GM12878 (cell line): ENCODE results near the gene IL3RA. TPM values are rescaled to one million over a fixed set of nuclear protein-coding genes. Genes with fewer than 3 reads are reported as not detected.

ENCODE experiments used
- ATAC-seq: fragments of 200-7000 bp; cut with Tn5 transposase; 3 replicates; pipeline ENCODE4 v1.9.1; 2020; ENCODE audit warnings: mild to moderate bottlenecking, moderate library complexity
- BruUV-seq: library from RNA; stranded (reverse); fragments of 400-500 nt; replicated peaks from 2 replicates; lab custom pipeline; 2021; lab: Mats Ljungman, UMichigan
- CTCF ChIA-PET: fragments of 300-600 bp; sonication (Branson Sonifier 250); formaldehyde crosslinking; extraction: SDS; loops from one replicate; lab custom pipeline; 2021; ENCODE audit warnings: inconsistent platforms; lab: Yijun Ruan, JAX
- POLR2A ChIA-PET: fragments of 350-600 bp; formaldehyde crosslinking; extraction: SDS; loops from one replicate; lab custom pipeline; 2021; ENCODE audit warnings: inconsistent platforms; lab: Charles Lee
- RAD21 ChIA-PET: fragments of 300-600 bp; sonication (Branson Sonifier 250); formaldehyde crosslinking; loops from one replicate; lab custom pipeline; 2023; ENCODE audit warnings: antibody characterized with exemption; ENCODE audit not compliant: unreplicated experiment; lab: Charles Lee
- SMC1A ChIA-PET: fragments of 300-600 bp; sonication (Branson Sonifier 250); formaldehyde crosslinking; loops from one replicate; lab custom pipeline; 2023; ENCODE audit not compliant: unreplicated experiment, uncharacterized antibody; lab: Charles Lee
- DNase-seq: peaks from one replicate; pipeline ENCODE4 v3.0.0-alpha.2; 2011; ENCODE audit warnings: low read depth, low spot score
- FAIRE-seq: peaks from 3 replicates; lab custom pipeline; 2011; peaks lifted over from hg19 to GRCh38; lab: Jason Lieb, UNC
- H2AFZ ChIP-seq: 2 replicates; pipeline ENCODE4 v1.6.0; 2011; ENCODE audit warnings: low read depth, low read length, control low read depth; ENCODE audit not compliant: control insufficient read depth
- H3K27ac ChIP-seq: 2 replicates; pipeline ENCODE4 v1.5.1; 2011; ENCODE audit warnings: control low read depth; ENCODE audit not compliant: control insufficient read depth, insufficient read depth
- H3K27me3 ChIP-seq, 2 experiments: replicated peaks in 1 of 2; 2 replicates each; pipeline versions ENCODE4 v1.6.0 to v1.6.1; 2011; ENCODE audit warnings: low read length in 1 of 2; ENCODE audit not compliant: control insufficient read depth in 2 of 2, insufficient read depth in 2 of 2
- H3K36me3 ChIP-seq, 2 experiments: 2 replicates each; pipeline ENCODE4 v1.5.1; 2011; ENCODE audit warnings: low read length in 1 of 2; ENCODE audit not compliant: control insufficient read depth in 2 of 2, insufficient read depth in 2 of 2
- H3K4me1 ChIP-seq: 2 replicates; pipeline ENCODE4 v1.6.1; 2011; ENCODE audit warnings: mild to moderate bottlenecking, low read length, moderate library complexity, mixed read lengths; ENCODE audit not compliant: control insufficient read depth, insufficient read depth
- H3K4me2 ChIP-seq: 2 replicates; pipeline ENCODE4 v1.6.0; 2011; ENCODE audit warnings: control low read depth; ENCODE audit not compliant: control insufficient read depth, insufficient read depth
- H3K4me3 ChIP-seq: fragments of 200-600 bp; sonication (generic); 2 replicates; pipeline ENCODE4 v1.5.1; 2016
- H3K79me2 ChIP-seq: 2 replicates; pipeline ENCODE4 v1.6.0; 2011; ENCODE audit warnings: low read length; ENCODE audit not compliant: control insufficient read depth, insufficient read depth
- H3K9ac ChIP-seq: 2 replicates; pipeline ENCODE4 v1.8.0; 2011; ENCODE audit warnings: low read length, control low read depth, mixed read lengths; ENCODE audit not compliant: control insufficient read depth, insufficient read depth
- H3K9me3 ChIP-seq: replicated peaks from 3 replicates; pipeline ENCODE4 v1.5.1; 2011; ENCODE audit warnings: mild to moderate bottlenecking, low read length; ENCODE audit not compliant: control insufficient read depth, insufficient read depth
- H4K20me1 ChIP-seq: 2 replicates; pipeline ENCODE4 v1.6.0; 2011; ENCODE audit not compliant: control insufficient read depth, insufficient read depth
- ASH2L ChIP-seq: fragments of 300-600, 200-600 bp; sonication (generic); IDR thresholded peaks from 2 replicates; pipeline ENCODE4 v1.6.1; 2017; ENCODE audit warnings: low read depth, mild to moderate bottlenecking, borderline replicate concordance
- BACH1 ChIP-seq: fragments of 450-650 bp; IDR thresholded peaks from 2 replicates; pipeline ENCODE4 v1.6.1; 2017; ENCODE audit warnings: mild to moderate bottlenecking, borderline replicate concordance
- CREM ChIP-seq: IDR thresholded peaks from 2 replicates; pipeline ENCODE4 v1.6.1; 2014; ENCODE audit warnings: antibody characterized with exemption, low read depth
- FOS ChIP-seq: IDR thresholded peaks from 3 replicates; pipeline ENCODE4 v1.6.1; 2011; ENCODE audit warnings: borderline replicate concordance; ENCODE audit not compliant: insufficient read length; ENCODE audit errors: extremely low read depth
- GABPA ChIP-seq: IDR thresholded peaks from 2 replicates; pipeline ENCODE4 v1.6.1; 2014; ENCODE audit warnings: antibody characterized with exemption, low read depth, mild to moderate bottlenecking, inconsistent platforms
- HDAC6 ChIP-seq: fragments of 200-600 bp; sonication (generic); IDR thresholded peaks from one replicate; pipeline ENCODE4 v1.8.0; 2017; ENCODE audit warnings: antibody characterized with exemption; ENCODE audit not compliant: unreplicated experiment
- SIN3A ChIP-seq: IDR thresholded peaks from 2 replicates; pipeline ENCODE4 v1.6.1; 2012; ENCODE audit warnings: low read depth, low read length, improper control_type of control experiment
- SIX5 ChIP-seq: IDR thresholded peaks from 2 replicates; pipeline ENCODE4 v1.6.1; 2011; ENCODE audit warnings: mild to moderate bottlenecking, low read depth, low read length, moderate library complexity; ENCODE audit not compliant: severe bottlenecking
- SREBF1 ChIP-seq: IDR thresholded peaks from 2 replicates; pipeline ENCODE4 v1.6.1; 2012; ENCODE audit warnings: mild to moderate bottlenecking, low read length
- SUZ12 ChIP-seq: fragments of 200-600 bp; sonication (generic); IDR thresholded peaks from one replicate; pipeline ENCODE4 v1.6.1; 2018; ENCODE audit warnings: antibody characterized with exemption, mild to moderate bottlenecking; ENCODE audit not compliant: unreplicated experiment
- TCF3 ChIP-seq: IDR thresholded peaks from 2 replicates; pipeline ENCODE4 v1.6.1; 2012; ENCODE audit warnings: low read depth, mild to moderate bottlenecking, low read length, borderline replicate concordance; ENCODE audit not compliant: insufficient read depth
- WGBS: methylation state at CpG from one replicate; pipeline ENCODE4 v1.1.6; 2016; ENCODE audit warnings: low lambda C conversion rate; ENCODE audit not compliant: insufficient replicate concordance, insufficient coverage; ENCODE audit errors: missing lambda C conversion rate; 5-methylcytosine and 5-hydroxymethylcytosine counted together
- in situ Hi-C: fragments of 300-500 bp; cut with MboI; formaldehyde crosslinking; loops from 9 replicates; pipeline ENCODE4 v1.14.3; 2018; ENCODE audit warnings: mixed read lengths
- intact Hi-C: fragments of 100-400 bp; cut with micrococcal nuclease; formaldehyde crosslinking; loops from one replicate; pipeline ENCODE4 v1.14.2; 2022; ENCODE audit not compliant: unreplicated experiment
- polyA plus RNA-seq, 11 experiments: library from polyadenylated mRNA; depleted of rRNA in 4 of 11; unstranded in 6 of 11; stranded (reverse) in 5 of 11; fragments of >200 nt; fragmentation: Nextera tagmentation in 4 of 11; fragmentation: Illumina TruSeq in 1 of 11; extraction: Ambion mirVana in 4 of 11; extraction: Trizol in 1 of 11; gene quantifications; 1 replicate in 1 of 11; 2 replicates in 10 of 11; pipeline versions ENCODE4 v1.2.1 to v1.2.3, GENCODE V29; 2011 to 2016; ENCODE audit warnings: inconsistent platforms in 2 of 11, missing spikeins in 2 of 11, low read depth in 1 of 11
- total RNA-seq, 4 experiments: library from RNA; depleted of rRNA in 3 of 4; stranded (reverse); fragments of >200 nt in 3 of 4; fragmentation: Illumina TruSeq in 1 of 4; extraction: Trizol in 1 of 4; gene quantifications; 2 replicates each; pipeline versions ENCODE4 v1.2.1 to v1.2.3, GENCODE V29; 2013 to 2021
- TF ChIP-seq, protein P1 (sequence below): fragments of 450-650 bp; IDR thresholded peaks from 2 replicates; pipeline ENCODE4 v1.6.1; 2017; ENCODE audit warnings: mild to moderate bottlenecking, moderate library complexity
- TF ChIP-seq, protein P2 (sequence below): IDR thresholded peaks from 2 replicates; pipeline ENCODE4 v1.6.1; 2011; ENCODE audit warnings: low read depth, mild to moderate bottlenecking, low read length, moderate library complexity, borderline replicate concordance; ENCODE audit errors: extremely low read depth
- TF ChIP-seq, protein P3 (sequence below): fragments of 450-650 bp; IDR thresholded peaks from 2 replicates; pipeline ENCODE4 v1.6.1; 2017; ENCODE audit warnings: mild to moderate bottlenecking, moderate library complexity

Gene IL3RA
- total and polyA plus RNA-seq, 10 of the 15 experiments (the other 5 are each of a cell fraction or from before 2014, with no cell fraction given): 2.1 to 31.1 (median 17.9) TPM

DNA sequence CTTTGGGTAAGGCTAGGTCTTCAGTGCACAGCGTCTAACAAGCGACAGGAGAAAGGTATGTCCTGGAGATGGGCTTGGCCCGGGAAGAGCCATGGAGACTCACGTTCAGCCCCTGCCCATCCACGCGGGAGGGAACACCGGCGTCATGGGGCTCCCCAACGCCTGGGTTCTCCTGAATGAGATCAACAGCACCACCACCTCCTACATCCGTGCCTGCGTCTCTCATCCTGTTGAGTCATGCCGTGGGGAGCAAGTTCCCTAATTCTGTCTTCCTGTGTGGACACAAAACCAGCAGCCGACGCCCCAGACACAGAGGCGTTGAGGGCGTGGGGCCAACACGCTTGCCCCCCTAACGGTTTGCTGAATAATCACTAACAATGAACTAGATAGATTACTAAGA is 20.1 kb upstream of the IL3RA start (continued):
- TF ChIP-seq, protein P1, sequence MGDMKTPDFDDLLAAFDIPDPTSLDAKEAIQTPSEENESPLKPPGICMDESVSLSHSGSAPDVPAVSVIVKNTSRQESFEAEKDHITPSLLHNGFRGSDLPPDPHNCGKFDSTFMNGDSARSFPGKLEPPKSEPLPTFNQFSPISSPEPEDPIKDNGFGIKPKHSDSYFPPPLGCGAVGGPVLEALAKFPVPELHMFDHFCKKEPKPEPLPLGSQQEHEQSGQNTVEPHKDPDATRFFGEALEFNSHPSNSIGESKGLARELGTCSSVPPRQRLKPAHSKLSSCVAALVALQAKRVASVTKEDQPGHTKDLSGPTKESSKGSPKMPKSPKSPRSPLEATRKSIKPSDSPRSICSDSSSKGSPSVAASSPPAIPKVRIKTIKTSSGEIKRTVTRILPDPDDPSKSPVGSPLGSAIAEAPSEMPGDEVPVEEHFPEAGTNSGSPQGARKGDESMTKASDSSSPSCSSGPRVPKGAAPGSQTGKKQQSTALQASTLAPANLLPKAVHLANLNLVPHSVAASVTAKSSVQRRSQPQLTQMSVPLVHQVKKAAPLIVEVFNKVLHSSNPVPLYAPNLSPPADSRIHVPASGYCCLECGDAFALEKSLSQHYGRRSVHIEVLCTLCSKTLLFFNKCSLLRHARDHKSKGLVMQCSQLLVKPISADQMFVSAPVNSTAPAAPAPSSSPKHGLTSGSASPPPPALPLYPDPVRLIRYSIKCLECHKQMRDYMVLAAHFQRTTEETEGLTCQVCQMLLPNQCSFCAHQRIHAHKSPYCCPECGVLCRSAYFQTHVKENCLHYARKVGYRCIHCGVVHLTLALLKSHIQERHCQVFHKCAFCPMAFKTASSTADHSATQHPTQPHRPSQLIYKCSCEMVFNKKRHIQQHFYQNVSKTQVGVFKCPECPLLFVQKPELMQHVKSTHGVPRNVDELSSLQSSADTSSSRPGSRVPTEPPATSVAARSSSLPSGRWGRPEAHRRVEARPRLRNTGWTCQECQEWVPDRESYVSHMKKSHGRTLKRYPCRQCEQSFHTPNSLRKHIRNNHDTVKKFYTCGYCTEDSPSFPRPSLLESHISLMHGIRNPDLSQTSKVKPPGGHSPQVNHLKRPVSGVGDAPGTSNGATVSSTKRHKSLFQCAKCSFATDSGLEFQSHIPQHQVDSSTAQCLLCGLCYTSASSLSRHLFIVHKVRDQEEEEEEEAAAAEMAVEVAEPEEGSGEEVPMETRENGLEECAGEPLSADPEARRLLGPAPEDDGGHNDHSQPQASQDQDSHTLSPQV: no peak
- TF ChIP-seq ASH2L (no peak), TCF3 (no peak)

DNA sequence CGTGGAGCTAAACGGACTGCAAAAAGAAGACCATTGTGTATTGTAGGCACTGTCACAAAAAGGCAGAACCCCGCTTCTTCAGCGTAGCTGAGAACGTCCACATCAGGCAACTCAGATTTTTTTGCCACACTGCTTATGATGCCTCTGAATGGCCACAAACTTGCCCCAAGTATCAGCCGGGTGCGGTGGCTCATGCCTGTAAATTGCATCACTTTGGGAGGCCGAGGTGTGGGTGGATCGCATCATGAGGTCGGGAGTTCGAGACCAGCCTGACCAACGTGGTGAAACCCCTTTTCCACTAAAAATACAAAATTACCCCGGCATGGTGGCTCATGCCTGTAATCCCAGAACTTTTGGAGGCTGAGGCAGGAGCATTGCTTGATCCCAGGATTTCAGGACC is 14.9 kb upstream of the IL3RA start:
- DNase-seq (no peak), FAIRE-seq (no peak), ATAC-seq (no peak)
- ChIA-PET RAD21 (no interaction called here), CTCF (no interaction called here), SMC1A (no interaction called here), POLR2A (no interaction called here)
- Histone ChIP-seq H3K27me3 (no peaks in the 10 kb centered on the region), H2AFZ (no peak overlapping the region), H3K9me3 (no peaks in the 10 kb centered on the region), H3K79me2 (no peaks in the 10 kb centered on the region), H3K4me1 (peaks cover 11% of the 10 kb centered on the region), H3K4me2 (no peak overlapping the region), H3K4me3 (no peak overlapping the region), H3K9ac (no peak overlapping the region), H3K36me3 (no peaks in the 10 kb centered on the region), H3K27ac (no peak overlapping the region), H4K20me1 (no peaks in the 10 kb centered on the region)
- BruUV-seq: no TSS peak
- in situ Hi-C loops (no loop called here), intact Hi-C loops (loop anchor here (2.0 to 5.0 kb wide), 3 partner anchors 71 to 131 kb away; partner anchors contain the start of genes ASMTL and SLC25A6)
- WGBS: 79% methylated on average over 13 of the region's 13 CpGs
- TF ChIP-seq SIN3A (no peak), HDAC6 (no peak), FOS (no peak), SREBF1 (no peak), SUZ12 (no peak), SIX5 (no peak), BACH1 (no peak), CREM (no peak), GABPA (no peak)
- TF ChIP-seq, protein P2, sequence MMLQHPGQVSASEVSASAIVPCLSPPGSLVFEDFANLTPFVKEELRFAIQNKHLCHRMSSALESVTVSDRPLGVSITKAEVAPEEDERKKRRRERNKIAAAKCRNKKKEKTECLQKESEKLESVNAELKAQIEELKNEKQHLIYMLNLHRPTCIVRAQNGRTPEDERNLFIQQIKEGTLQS: no peak
- TF ChIP-seq, protein P3, sequence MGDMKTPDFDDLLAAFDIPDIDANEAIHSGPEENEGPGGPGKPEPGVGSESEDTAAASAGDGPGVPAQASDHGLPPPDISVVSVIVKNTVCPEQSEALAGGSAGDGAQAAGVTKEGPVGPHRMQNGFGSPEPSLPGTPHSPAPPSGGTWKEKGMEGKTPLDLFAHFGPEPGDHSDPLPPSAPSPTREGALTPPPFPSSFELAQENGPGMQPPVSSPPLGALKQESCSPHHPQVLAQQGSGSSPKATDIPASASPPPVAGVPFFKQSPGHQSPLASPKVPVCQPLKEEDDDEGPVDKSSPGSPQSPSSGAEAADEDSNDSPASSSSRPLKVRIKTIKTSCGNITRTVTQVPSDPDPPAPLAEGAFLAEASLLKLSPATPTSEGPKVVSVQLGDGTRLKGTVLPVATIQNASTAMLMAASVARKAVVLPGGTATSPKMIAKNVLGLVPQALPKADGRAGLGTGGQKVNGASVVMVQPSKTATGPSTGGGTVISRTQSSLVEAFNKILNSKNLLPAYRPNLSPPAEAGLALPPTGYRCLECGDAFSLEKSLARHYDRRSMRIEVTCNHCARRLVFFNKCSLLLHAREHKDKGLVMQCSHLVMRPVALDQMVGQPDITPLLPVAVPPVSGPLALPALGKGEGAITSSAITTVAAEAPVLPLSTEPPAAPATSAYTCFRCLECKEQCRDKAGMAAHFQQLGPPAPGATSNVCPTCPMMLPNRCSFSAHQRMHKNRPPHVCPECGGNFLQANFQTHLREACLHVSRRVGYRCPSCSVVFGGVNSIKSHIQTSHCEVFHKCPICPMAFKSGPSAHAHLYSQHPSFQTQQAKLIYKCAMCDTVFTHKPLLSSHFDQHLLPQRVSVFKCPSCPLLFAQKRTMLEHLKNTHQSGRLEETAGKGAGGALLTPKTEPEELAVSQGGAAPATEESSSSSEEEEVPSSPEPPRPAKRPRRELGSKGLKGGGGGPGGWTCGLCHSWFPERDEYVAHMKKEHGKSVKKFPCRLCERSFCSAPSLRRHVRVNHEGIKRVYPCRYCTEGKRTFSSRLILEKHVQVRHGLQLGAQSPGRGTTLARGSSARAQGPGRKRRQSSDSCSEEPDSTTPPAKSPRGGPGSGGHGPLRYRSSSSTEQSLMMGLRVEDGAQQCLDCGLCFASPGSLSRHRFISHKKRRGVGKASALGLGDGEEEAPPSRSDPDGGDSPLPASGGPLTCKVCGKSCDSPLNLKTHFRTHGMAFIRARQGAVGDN: no peak
